Type B pancreatic cell (in vitro differentiated cells): Measurements from ENCODE around the gene PPP3CA. TPM values are rescaled to one million over a fixed set of nuclear protein-coding genes. Genes with fewer than 3 reads are reported as not detected.

Experiments used
- DNase-seq: peaks from one replicate; pipeline ENCODE4 v3.0.0; 2021; ENCODE audit warnings: mixed read lengths; ENCODE audit not compliant: unreplicated experiment; ENCODE audit errors: extremely low spot score
- H3K27ac Mint-ChIP-seq: 2 replicates; pipeline ENCODE4 v1.8.0; 2021; ENCODE audit warnings: mild to moderate bottlenecking, mixed read lengths
- H3K27me3 Mint-ChIP-seq: 2 replicates; pipeline ENCODE4 v1.8.0; 2021; ENCODE audit warnings: mixed read lengths
- H3K36me3 Mint-ChIP-seq: 2 replicates; pipeline ENCODE4 v1.8.0; 2021; ENCODE audit warnings: mixed read lengths
- H3K4me1 Mint-ChIP-seq: one replicate; pipeline ENCODE4 v1.8.0; 2021; ENCODE audit warnings: mixed read lengths; ENCODE audit not compliant: unreplicated experiment
- H3K4me3 Mint-ChIP-seq: 2 replicates; pipeline ENCODE4 v1.8.0; 2021; ENCODE audit warnings: mild to moderate bottlenecking, mixed read lengths
- H3K9me3 Mint-ChIP-seq: 2 replicates; pipeline ENCODE4 v1.8.0; 2021; ENCODE audit warnings: mixed read lengths
- total RNA-seq: library from RNA; stranded (reverse); gene quantifications from 2 replicates; pipeline ENCODE4 v1.2.1, GENCODE V29; 2021; ENCODE audit warnings: low replicate concordance
- TF ChIP-seq, protein P1 (sequence below): fragments of 200-600 bp; sonication (generic); conservative IDR thresholded peaks from 2 replicates; pipeline ENCODE4 v1.5.0; 2021; ENCODE audit warnings: antibody characterized with exemption, mild to moderate bottlenecking

The PPP3CA gene
- total RNA-seq, 1 donor from 2014 or later: 35.4 TPM

DNA sequence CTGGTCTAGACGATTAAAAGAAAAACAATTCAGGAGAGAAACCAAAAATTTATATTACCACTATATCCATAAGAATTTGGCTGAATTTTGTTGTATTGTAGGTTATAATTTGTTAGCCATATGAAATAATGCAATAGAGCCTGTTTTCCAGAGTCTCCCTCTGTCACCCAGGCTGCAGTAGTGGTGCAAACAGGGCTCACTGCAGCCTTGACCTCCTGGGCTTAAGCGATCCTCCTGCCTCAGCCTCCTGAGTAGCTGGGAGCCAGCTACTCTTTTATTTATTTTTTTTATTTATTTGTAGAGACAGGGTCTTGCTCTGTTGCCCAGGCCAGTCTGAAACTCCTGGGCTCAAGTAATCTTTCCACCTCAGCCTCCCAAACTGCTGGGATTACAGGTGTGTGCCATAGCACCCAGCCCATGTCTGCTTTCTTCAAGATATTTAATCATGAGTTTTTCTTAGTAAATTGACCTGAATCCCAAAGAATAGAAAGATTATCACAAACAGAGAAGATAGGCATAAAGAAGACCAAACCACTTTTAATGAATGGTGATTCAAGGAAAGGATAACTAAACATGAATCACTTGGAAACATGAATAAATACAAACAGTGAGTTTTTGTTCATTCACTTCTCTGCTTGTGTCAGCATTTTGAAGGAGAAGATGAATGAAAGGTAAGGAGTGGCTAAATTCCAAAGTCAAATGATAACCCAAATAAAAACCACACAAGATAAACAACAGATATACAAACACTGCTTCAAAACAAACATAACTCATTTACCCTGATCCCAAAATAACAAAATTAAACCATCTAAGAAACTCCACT is 82.1 kb downstream of the PPP3CA start:
- H3K36me3 Mint-ChIP-seq: no peaks in the 10 kb centered on the region
- H3K4me1 Mint-ChIP-seq: peaks cover 18% of the 10 kb centered on the region
- TF ChIP-seq, protein P1, sequence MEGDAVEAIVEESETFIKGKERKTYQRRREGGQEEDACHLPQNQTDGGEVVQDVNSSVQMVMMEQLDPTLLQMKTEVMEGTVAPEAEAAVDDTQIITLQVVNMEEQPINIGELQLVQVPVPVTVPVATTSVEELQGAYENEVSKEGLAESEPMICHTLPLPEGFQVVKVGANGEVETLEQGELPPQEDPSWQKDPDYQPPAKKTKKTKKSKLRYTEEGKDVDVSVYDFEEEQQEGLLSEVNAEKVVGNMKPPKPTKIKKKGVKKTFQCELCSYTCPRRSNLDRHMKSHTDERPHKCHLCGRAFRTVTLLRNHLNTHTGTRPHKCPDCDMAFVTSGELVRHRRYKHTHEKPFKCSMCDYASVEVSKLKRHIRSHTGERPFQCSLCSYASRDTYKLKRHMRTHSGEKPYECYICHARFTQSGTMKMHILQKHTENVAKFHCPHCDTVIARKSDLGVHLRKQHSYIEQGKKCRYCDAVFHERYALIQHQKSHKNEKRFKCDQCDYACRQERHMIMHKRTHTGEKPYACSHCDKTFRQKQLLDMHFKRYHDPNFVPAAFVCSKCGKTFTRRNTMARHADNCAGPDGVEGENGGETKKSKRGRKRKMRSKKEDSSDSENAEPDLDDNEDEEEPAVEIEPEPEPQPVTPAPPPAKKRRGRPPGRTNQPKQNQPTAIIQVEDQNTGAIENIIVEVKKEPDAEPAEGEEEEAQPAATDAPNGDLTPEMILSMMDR: no peak
- no peaks in the 10 kb centered on the region for H3K27me3 Mint-ChIP-seq
- no peaks in the 10 kb centered on the region for H3K9me3 Mint-ChIP-seq
- H3K4me3 Mint-ChIP-seq: no peak overlapping the region
- peak overlapping the region; percentile 91 for H3K27ac Mint-ChIP-seq
- DNase-seq: no peak

DNA sequence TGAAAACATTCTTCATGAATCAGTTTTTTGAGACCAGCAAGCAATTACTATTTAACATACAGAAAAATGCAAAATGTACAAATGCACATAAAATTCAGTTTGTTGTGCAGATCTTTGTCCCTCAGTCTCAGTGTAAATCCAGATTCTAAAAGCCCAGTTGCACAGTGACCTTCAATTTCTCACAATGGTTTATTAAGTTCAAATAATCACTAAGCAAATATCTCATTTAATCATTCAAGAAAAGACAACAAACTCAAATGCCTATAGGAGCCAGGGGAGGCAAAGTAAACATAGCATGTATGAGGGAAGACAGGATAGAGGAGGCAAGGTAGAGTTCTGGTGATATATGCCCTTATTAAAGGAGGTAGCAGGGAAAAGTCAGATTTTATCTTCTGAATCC is 82.8 kb downstream of the PPP3CA start:
- no peak for DNase-seq
- TF ChIP-seq, protein P1: no peak
- H3K27ac Mint-ChIP-seq: no peak overlapping the region
- no peaks in the 10 kb centered on the region for H3K9me3 Mint-ChIP-seq
- peaks cover 18% of the 10 kb centered on the region for H3K4me1 Mint-ChIP-seq
- H3K27me3 Mint-ChIP-seq: no peaks in the 10 kb centered on the region
- H3K36me3 Mint-ChIP-seq: no peaks in the 10 kb centered on the region
- H3K4me3 Mint-ChIP-seq: no peak overlapping the region

DNA sequence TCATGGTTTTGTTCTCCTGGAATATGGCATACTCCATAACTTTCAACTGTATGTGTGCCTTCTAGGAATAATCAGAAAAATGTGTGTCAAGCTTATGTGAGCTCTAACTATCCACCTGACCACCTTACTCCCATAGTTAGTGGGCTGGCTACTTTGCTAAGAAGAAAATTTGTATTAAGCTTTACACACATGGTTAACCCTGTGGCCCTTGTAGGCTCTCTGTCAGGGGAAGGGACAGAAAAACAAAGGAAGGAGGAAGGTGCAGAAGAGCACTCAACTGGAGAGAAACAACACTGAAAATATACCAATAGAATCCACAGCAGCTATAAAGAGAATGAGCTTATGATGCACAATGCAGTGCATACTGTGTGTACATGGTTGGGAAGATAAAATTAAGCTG is 84.6 kb downstream of the PPP3CA start:
- Mint-ChIP-seq H3K4me3 (no peak overlapping the region), H3K9me3 (no peaks in the 10 kb centered on the region), H3K4me1 (peaks cover 22% of the 10 kb centered on the region), H3K36me3 (no peaks in the 10 kb centered on the region), H3K27me3 (no peaks in the 10 kb centered on the region), H3K27ac (no peak overlapping the region)
- no peak for DNase-seq
- TF ChIP-seq, protein P1: no peak

DNA sequence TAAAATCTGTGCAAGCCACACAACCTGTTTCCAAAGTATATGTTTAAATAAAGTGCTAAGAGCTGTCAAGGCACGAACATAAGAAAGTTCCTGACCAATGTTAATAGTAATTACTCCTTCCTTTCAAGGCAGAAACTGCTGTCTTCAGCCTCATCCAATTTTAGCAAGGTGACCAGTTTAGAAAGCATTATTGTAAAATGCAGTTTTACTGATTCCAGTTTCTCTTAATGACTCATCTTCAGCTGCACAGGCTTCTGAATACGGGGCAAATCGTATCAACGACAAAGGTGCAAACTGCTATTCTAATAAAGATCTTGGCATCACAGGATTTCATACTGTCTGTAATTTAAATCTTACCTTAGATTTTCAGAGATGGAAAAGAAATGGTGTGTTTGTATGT is 87.5 kb downstream of the PPP3CA start:
- H3K4me3 Mint-ChIP-seq: no peak overlapping the region
- H3K4me1 Mint-ChIP-seq: peaks cover 33% of the 10 kb centered on the region
- DNase-seq: no peak
- no peaks in the 10 kb centered on the region for H3K27me3 Mint-ChIP-seq
- no peak overlapping the region for H3K27ac Mint-ChIP-seq
- H3K36me3 Mint-ChIP-seq: no peaks in the 10 kb centered on the region
- H3K9me3 Mint-ChIP-seq: no peaks in the 10 kb centered on the region
- TF ChIP-seq, protein P1: no peak

DNA sequence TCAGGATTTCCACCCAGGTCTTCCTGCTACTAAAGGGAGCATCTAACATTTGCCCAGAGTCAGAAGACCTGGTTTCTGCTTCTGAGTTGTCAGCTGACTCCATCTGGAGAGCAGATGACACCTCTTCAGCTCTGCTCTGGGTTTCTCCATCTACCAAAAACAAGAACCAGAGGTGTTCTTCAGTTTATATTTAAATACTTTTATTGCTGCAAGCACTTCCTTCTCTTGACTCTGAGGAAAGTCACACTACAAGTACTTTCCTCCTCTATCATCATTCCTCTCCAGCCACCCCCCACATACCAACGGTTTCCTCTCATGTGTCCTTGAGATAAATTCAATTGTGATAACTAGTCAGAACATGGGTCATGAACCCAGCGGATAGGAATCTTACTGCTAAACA is 88.4 kb downstream of the PPP3CA start:
- Mint-ChIP-seq H3K4me3 (no peak overlapping the region), H3K4me1 (peaks cover 26% of the 10 kb centered on the region), H3K27me3 (no peaks in the 10 kb centered on the region), H3K9me3 (no peaks in the 10 kb centered on the region), H3K27ac (peak overlapping the region; percentile 17), H3K36me3 (no peaks in the 10 kb centered on the region)
- TF ChIP-seq, protein P1: no peak
- no peak for DNase-seq
